Esophagus muscularis mucosa (tissue), 3 donors: Measurements from ENCODE around the gene LANCL3.

Experiments used
- POLR2AphosphoS5 ChIP-seq, 2 donors: sonication (generic); formaldehyde crosslinking; IDR thresholded peaks; one replicate each; pipeline ENCODE4 v1.6.1; 2017; ENCODE audit warnings: antibody characterized with exemption in 2 of 2
- TF ChIP-seq, protein P1 (sequence below), 3 experiments: fragments of 200-600 bp in 2 of 3; fragments of 450-650 bp in 1 of 3; sonication (generic) in 2 of 3; IDR thresholded peaks; one replicate each; pipeline ENCODE4 v1.5.1; 2017 to 2019; ENCODE audit warnings: antibody characterized with exemption in 3 of 3, mild to moderate bottlenecking in 2 of 3, moderate library complexity in 1 of 3

DNA sequence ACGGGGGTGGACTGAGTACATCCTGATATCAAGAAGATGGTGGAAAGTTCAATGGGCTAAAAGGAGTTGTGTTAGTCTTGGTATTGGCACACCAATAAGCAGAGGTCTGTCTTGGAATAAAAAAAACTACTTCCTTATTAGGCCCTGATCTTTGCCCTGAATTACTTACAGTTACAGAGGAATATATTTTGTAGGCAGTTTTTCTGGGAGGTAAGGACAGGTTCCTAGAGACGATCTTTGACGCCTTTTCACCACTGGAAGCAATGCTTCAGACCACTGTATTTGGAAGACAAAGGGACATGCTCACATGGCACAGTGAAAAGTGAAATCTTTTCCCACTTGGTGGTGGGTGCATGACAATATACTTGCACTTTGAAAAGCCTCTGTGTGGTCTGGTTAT, 113.5 kb downstream of the LANCL3 start:
- TF ChIP-seq, protein P1, sequence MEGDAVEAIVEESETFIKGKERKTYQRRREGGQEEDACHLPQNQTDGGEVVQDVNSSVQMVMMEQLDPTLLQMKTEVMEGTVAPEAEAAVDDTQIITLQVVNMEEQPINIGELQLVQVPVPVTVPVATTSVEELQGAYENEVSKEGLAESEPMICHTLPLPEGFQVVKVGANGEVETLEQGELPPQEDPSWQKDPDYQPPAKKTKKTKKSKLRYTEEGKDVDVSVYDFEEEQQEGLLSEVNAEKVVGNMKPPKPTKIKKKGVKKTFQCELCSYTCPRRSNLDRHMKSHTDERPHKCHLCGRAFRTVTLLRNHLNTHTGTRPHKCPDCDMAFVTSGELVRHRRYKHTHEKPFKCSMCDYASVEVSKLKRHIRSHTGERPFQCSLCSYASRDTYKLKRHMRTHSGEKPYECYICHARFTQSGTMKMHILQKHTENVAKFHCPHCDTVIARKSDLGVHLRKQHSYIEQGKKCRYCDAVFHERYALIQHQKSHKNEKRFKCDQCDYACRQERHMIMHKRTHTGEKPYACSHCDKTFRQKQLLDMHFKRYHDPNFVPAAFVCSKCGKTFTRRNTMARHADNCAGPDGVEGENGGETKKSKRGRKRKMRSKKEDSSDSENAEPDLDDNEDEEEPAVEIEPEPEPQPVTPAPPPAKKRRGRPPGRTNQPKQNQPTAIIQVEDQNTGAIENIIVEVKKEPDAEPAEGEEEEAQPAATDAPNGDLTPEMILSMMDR (IDR thresholded peaks at IDR 0.05), result no peak
- TF ChIP-seq POLR2AphosphoS5 (IDR thresholded peaks at IDR 0.05), result no peak
